HEK293T (cell line): ENCODE data around the gene ERC1.
"Not testable (repeated sequence)": the region's sequence is repeated elsewhere in the genome, so short reads cannot be mapped to it uniquely, and the experiment has no call there.

ENCODE experiments used
- CTCF ChIA-PET: fragments of 350-600 bp; formaldehyde crosslinking; extraction: SDS; loops from one replicate; lab custom pipeline; 2021; ENCODE audit warnings: antibody characterized with exemption, inconsistent platforms; lab: Yijun Ruan, JAX
- POLR2A ChIA-PET: fragments of 350-600 bp; formaldehyde crosslinking; extraction: SDS; loops from one replicate; lab custom pipeline; 2020; ENCODE audit warnings: antibody characterized with exemption, inconsistent platforms; lab: Yijun Ruan, JAX
- DNase-seq: peaks from one replicate; pipeline ENCODE4 v3.0.0; 2012; ENCODE audit warnings: mixed read lengths; ENCODE audit errors: extremely low spot score
- BHLHE40 ChIP-seq: fragments of 450-650 bp; IDR thresholded peaks from 2 replicates; pipeline ENCODE4 v1.6.1; 2016; ENCODE audit warnings: mild to moderate bottlenecking, moderate library complexity, borderline replicate concordance
- CTBP1 ChIP-seq: fragments of 450-650 bp; IDR thresholded peaks from 2 replicates; pipeline ENCODE4 v1.6.1; 2016; ENCODE audit warnings: borderline replicate concordance
- ELF4 ChIP-seq: fragments of 450-650 bp; IDR thresholded peaks from 2 replicates; pipeline ENCODE4 v1.6.1; 2017; ENCODE audit warnings: antibody characterized with exemption
- FOXA1 ChIP-seq: fragments of 450-650 bp; IDR thresholded peaks from 2 replicates; pipeline ENCODE4 v1.6.1; 2016; ENCODE audit warnings: mild to moderate bottlenecking
- FOXK2 ChIP-seq: fragments of 450-650 bp; IDR thresholded peaks from 2 replicates; pipeline ENCODE4 v1.6.1; 2016; ENCODE audit warnings: mild to moderate bottlenecking
- FOXM1 ChIP-seq: fragments of 450-650 bp; IDR thresholded peaks from 2 replicates; pipeline ENCODE4 v1.6.1; 2017; ENCODE audit warnings: mild to moderate bottlenecking, borderline replicate concordance
- HDGF ChIP-seq: fragments of 450-650 bp; IDR thresholded peaks from 2 replicates; pipeline ENCODE4 v1.6.1; 2017; ENCODE audit warnings: antibody characterized with exemption, borderline replicate concordance
- L3MBTL2 ChIP-seq: fragments of 450-650 bp; conservative IDR thresholded peaks from 2 replicates; pipeline ENCODE4 v1.6.1; 2016; ENCODE audit warnings: mild to moderate bottlenecking
- LEF1 ChIP-seq: fragments of 450-650 bp; IDR thresholded peaks from 2 replicates; pipeline ENCODE4 v1.6.1; 2017; ENCODE audit warnings: mild to moderate bottlenecking, borderline replicate concordance
- NFRKB ChIP-seq: fragments of 450-650 bp; IDR thresholded peaks from 2 replicates; pipeline ENCODE4 v1.6.1; 2016; ENCODE audit warnings: mild to moderate bottlenecking, moderate library complexity
- PKNOX1 ChIP-seq: fragments of 450-650 bp; IDR thresholded peaks from 2 replicates; pipeline ENCODE4 v1.6.1; 2016
- SP1 ChIP-seq: fragments of 450-650 bp; IDR thresholded peaks from 2 replicates; pipeline ENCODE4 v1.6.1; 2017
- SUZ12 ChIP-seq: fragments of 450-650 bp; IDR thresholded peaks from 2 replicates; pipeline ENCODE4 v1.6.1; 2016; ENCODE audit warnings: mild to moderate bottlenecking
- TARDBP ChIP-seq: fragments of 450-650 bp; IDR thresholded peaks from 2 replicates; pipeline ENCODE4 v1.6.1; 2016
- ZNF384 ChIP-seq: fragments of 450-650 bp; IDR thresholded peaks from 2 replicates; pipeline ENCODE4 v1.6.1; 2016

ERC1 gene

GRCh38 chr12:1047898-1048660, 57.1 kb downstream of the ERC1 start:
- no peak for DNase-seq
- POLR2A ChIA-PET: no interaction called here

GRCh38 chr12:1050059-1050707, 59.2 kb downstream of the ERC1 start:
- ChIA-PET CTCF (no interaction called here), POLR2A (no interaction called here)
- DNase-seq: no peak
- TF ChIP-seq SP1: no peak
- no peak for TF ChIP-seq SUZ12
- TF ChIP-seq ZNF384: no peak
- TF ChIP-seq NFRKB: no peak
- TF ChIP-seq L3MBTL2: no peak
- TF ChIP-seq BHLHE40: no peak
- TF ChIP-seq LEF1: no peak
- TF ChIP-seq CTBP1: no peak
- no peak for TF ChIP-seq FOXM1
- TF ChIP-seq FOXA1: no peak

More at GRCh38 chr12:1047898-1048660, 57.1 kb downstream of the ERC1 start:
- TF ChIP-seq SP1: no peak
- CTCF ChIA-PET: no interaction called here

GRCh38 chr12:1051672-1052071, 60.6 kb downstream of the ERC1 start:
- CTCF ChIA-PET, POLR2A ChIA-PET, DNase-seq: not testable (repeated sequence)

- POLR2A ChIA-PET: no interaction called here
- DNase-seq: no peak
- CTCF ChIA-PET: interaction anchor here (1.3 kb wide), 1 partner anchor 39 kb away, joined by 5 read pairs; no protein-coding TSS in a partner anchor
- TF ChIP-seq SP1: no peak
- no peak for TF ChIP-seq SUZ12
- no peak for TF ChIP-seq BHLHE40
- TF ChIP-seq NFRKB: no peak
- TF ChIP-seq FOXA1: no peak
- TF ChIP-seq HDGF: no peak
- no peak for TF ChIP-seq FOXM1
- no peak for TF ChIP-seq TARDBP
- no peak for TF ChIP-seq ZNF384
Measured at GRCh38 chr12:1053690-1054089, 62.7 kb downstream of the ERC1 start.

- CTCF ChIA-PET: interaction anchor here (1.3 kb wide), 1 partner anchor 39 kb away, joined by 5 read pairs; no protein-coding TSS in a partner anchor
- TF ChIP-seq PKNOX1: no peak
- TF ChIP-seq ZNF384: no peak
- TF ChIP-seq HDGF: no peak
- no peak for TF ChIP-seq TARDBP
- TF ChIP-seq FOXA1: no peak
- no peak for DNase-seq
- POLR2A ChIA-PET: no interaction called here
Measured at GRCh38 chr12:1054117-1054870, 63.3 kb downstream of the ERC1 start.

GRCh38 chr12:1056390-1056789, 65.4 kb downstream of the ERC1 start:
- ChIA-PET CTCF (interaction anchor here (0.8 to 1.1 kb wide), 2 partner anchors 12 to 19 kb away, joined by 3 to 4 read pairs; no protein-coding TSS in a partner anchor), POLR2A (no interaction called here)
- no peak for DNase-seq
- TF ChIP-seq FOXA1 (no peak), L3MBTL2 (no peak), FOXK2 (no peak), SUZ12 (no peak), CTBP1 (no peak), ZNF384 (no peak), LEF1 (no peak), NFRKB (no peak)

GRCh38 chr12:1058423-1058822, 67.4 kb downstream of the ERC1 start:
- ChIA-PET CTCF (interaction anchor here (0.9 kb wide), 1 partner anchor 25 kb away, joined by 3 read pairs; no protein-coding TSS in a partner anchor), POLR2A (no interaction called here)
- no peak for DNase-seq
- no peak for TF ChIP-seq ELF4

GRCh38 chr12:1059162-1059561, 68.1 kb downstream of the ERC1 start:
- POLR2A ChIA-PET: no interaction called here
- TF ChIP-seq LEF1 (no peak), FOXM1 (no peak)
- CTCF ChIA-PET: interaction anchor here (0.9 kb wide), 1 partner anchor 24 kb away, joined by 3 read pairs; no protein-coding TSS in a partner anchor
- DNase-seq: no peak
